Endothelial cell of hepatic sinusoid (primary cell): ENCODE data around the gene TBL1XR1.

Experiments used
- in situ Hi-C: cut with HindIII; loops from 2 replicates; pipeline ENCODE4 v1.10.0; 2017; ENCODE audit warnings: low sequenced_read_pairs

TBL1XR1 gene

GRCh38 chr3:177197041-177197726 lies at the start of gene TBL1XR1:
Gene TBL1XR1, minus strand, starts transcription at chr3:177197482. Its CDS starts 132,505 bp downstream, at chr3:177064977.
- in situ Hi-C loops: loop anchor here (25.0 kb wide), 1 partner anchor 165 kb away; no protein-coding TSS in a partner anchor

GRCh38 chr3:177245250-177245649 lies 48.0 kb upstream of the TBL1XR1 start:
- in situ Hi-C loops: no loop called here

- in situ Hi-C loops: no loop called here
Observed at GRCh38 chr3:177244606-177245005, 47.3 kb upstream of the TBL1XR1 start.

- in situ Hi-C loops: no loop called here
Observed at GRCh38 chr3:177238686-177239216, 41.5 kb upstream of the TBL1XR1 start.

GRCh38 chr3:177237206-177237605 lies 39.9 kb upstream of the TBL1XR1 start:
- in situ Hi-C loops: no loop called here

- in situ Hi-C loops: no loop called here
Observed at GRCh38 chr3:177236704-177237103, 39.4 kb upstream of the TBL1XR1 start.

DNA sequence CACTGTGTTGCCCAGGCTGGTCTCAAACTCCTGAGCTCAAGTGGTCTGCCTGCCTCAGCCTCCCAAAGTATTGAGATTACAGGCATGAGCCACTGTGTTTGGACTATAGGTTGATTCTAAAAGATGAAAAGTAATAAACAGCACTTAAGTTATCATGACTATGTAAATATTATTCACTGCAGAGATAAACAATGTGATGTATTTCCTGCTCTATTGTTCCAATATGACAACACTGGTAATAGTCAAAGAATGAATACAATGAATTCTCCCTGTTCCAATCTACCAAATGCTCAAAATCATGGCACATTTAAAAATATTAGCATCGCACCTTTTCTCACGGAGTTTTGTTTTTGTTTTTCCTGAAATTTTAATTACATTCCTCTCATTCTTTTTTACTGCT lies 36.8 kb upstream of the TBL1XR1 start:
- in situ Hi-C loops: no loop called here

GRCh38 chr3:177231242-177231641 lies 34.0 kb upstream of the TBL1XR1 start:
- in situ Hi-C loops: no loop called here

- in situ Hi-C loops: no loop called here
Observed at GRCh38 chr3:177230641-177231040, 33.4 kb upstream of the TBL1XR1 start.

GRCh38 chr3:177229791-177230190 lies 32.5 kb upstream of the TBL1XR1 start:
- in situ Hi-C loops: loop anchor here (5.0 kb wide), 1 partner anchor 48 kb away; no protein-coding TSS in a partner anchor

DNA sequence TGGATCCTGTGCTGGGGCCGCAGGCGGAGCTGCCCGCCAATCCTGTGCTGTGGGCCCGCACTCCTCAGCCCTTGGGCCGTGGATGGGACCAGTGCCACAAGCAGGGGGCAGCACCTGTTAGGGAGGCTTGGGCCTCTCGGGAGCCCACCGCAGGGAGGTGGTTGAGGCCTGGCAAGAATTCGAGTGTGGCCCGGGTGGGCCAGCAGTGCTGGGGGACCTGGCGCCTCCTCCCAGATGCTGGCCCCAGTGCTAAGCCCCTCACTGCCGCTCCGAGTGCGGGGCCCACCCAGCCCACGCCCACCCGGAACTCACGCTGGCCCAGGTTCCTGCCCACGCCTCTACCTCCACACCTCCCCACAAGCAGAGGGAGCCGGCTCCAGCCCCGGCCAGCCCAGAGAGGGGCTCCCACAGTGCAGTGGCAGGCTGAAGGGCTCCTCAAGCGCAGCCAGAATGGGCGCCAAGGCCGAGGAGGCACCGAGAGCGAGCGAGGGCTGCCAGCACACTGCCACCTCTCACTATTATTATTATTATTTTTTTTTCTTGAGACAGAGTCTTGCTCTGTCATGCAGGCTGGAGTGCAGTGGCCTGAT lies 31.4 kb upstream of the TBL1XR1 start:
- in situ Hi-C loops: loop anchor here (5.0 kb wide), 1 partner anchor 49 kb away; no protein-coding TSS in a partner anchor

DNA sequence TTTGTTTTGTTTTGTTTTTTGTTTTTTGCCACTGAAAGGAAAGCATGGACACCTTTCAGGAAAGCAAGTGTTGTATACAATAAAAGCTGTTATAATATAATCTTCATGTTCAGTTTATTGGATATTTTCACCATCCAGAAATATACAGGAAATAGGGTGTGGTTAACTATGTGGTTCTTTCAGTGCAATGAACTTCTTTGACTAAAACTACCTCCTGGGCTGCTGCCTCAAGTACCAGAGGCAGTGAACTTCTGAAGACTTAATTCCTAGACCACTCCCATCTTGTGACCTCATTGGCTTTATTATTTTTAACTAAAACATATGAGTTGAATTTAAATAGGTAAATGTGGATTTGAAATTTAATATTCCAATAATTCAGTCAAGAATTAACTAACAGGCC lies 27.1 kb upstream of the TBL1XR1 start:
- in situ Hi-C loops: no loop called here

GRCh38 chr3:177221744-177222143 lies 24.5 kb upstream of the TBL1XR1 start:
- in situ Hi-C loops: no loop called here

DNA sequence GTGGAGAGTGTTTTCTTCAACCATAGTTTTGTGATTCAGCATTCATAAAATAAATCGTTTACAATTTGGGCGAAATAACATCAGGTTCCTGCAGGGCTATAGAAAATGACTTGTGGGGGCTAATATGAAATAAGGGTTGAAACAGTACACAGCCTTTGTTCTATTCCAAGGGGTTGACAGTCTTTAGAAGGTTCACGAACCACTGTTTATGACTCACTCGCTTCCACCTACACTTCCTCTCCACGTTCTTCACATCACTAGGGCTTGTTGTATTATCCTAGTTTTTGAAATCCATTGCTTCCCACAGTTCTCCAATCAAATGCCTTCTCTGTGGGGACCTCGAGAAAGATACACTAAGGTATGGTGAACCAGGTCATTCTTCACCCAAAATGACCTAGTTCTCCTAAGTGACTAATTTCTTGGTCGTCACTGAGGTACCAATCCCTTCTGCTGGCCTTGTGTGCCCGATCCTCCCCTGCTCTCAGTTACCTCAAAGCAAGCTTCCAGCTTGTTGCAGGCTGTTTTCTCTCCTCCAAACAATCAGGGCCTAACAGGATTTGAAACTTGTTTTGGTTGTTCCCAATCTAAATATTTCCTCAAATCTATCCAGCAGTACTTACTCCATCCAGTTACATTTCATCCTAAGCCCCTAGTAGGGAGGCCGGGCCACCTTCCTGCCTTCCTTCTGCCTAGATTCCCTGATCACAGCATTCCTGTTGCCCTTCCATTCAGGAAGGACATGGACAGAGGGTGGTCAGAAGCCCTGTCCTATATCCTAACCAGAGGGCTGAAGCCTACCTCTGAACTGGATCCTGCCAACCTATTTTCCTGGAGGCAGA lies 23.1 kb upstream of the TBL1XR1 start:
- in situ Hi-C loops: no loop called here

- in situ Hi-C loops: no loop called here
Observed at GRCh38 chr3:177213801-177214535, 16.7 kb upstream of the TBL1XR1 start.

DNA sequence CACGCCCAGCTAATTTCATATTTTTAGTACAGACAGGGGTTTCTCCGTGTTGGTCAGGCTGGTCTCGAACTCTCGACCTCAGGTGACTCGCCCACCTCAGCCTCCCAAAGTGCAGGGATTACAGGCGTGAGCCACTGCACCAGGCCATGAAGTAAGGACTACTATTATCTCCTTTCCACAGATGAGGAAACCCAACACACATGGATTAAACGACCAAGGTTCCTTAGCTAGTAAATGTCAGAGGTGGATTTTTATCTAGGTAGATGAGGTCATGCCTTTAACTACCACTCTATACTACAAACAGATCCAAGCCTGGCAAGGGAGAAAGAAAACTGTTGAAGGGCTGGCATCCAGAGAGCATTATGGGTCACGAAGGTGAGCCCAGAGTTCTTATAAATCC lies 15.5 kb upstream of the TBL1XR1 start:
- in situ Hi-C loops: no loop called here

DNA sequence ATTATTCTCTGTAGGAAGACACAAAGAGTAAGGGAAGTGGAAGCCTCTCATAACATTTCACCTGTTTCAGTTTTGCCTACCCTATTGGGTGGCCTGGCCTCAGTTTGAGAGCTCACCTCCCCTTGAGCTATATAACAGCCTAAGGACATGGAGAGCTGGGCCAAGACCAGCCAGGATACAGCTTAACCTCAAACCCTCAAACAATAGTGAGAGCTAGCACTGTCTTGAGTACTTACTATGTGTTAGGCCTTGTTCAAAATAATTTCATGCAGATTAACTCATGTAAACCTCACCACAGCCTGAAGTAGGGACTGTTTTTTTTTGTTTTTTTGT lies 15.0 kb upstream of the TBL1XR1 start:
- in situ Hi-C loops: no loop called here

DNA sequence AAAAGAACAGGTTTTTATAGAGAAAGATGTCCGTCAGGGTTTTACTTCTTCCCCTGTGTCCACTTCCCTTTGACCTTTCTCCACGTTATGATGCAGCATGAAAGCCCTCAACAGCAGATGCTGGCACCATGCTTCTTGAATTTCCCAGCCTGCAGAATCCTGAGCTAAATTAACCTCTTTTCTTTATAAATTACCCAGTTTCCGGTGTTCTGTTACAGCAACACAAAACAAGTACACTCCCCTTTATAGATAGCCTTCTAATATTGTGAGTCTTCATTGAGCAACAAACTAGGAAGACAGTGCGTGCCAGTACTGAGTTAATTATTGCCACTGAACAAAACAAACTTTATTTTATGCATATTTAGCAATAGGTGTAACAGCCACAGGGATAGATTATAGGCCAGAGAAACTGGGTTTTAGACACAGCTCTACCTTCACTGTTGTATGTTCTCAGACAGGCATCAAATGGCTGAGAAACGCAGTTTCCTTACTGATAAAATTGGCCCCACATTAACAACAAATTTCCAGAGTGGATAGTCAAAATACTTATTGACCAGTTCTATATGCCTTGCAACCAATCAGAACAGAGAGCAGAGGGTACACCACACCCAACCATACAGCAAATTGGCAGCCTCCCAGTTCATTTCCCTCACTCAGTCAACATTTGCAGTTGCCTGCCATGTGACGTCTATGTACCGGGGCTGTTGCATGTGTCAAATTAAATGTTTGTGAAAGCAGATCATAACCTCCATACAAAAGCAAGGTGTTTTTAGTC lies 14.4 kb upstream of the TBL1XR1 start:
- in situ Hi-C loops: no loop called here

GRCh38 chr3:177210744-177211502 lies 13.6 kb upstream of the TBL1XR1 start:
- in situ Hi-C loops: no loop called here
